GM18511 (cell line): ENCODE data around the gene EBI3.
A peak's percentile ranks its signal among the peaks of the same experiment; 100 is the strongest.
"Not testable (repeated sequence)": the region's sequence is repeated elsewhere in the genome, so short reads cannot be mapped to it uniquely, and the experiment has no call there.

Source experiments
- ATAC-seq: cut with Tn5 transposase; IDR thresholded peaks from one replicate; pipeline ENCODE4 v1.9.1; 2021; ENCODE audit warnings: mild to moderate bottlenecking, moderate library complexity; ENCODE audit not compliant: unreplicated experiment

Gene EBI3

GRCh38 chr19:4233282-4233853 lies 4.0 kb downstream of the EBI3 start:
- ATAC-seq, result no peak

GRCh38 chr19:4234142-4234861 lies 5.0 kb downstream of the EBI3 start:
- no peak for ATAC-seq

GRCh38 chr19:4234862-4235201 lies 5.5 kb downstream of the EBI3 start:
- ATAC-seq, result no peak

GRCh38 chr19:4237510-4237909 lies 8.2 kb downstream of the EBI3 start:
- ATAC-seq, result not testable (repeated sequence)

GRCh38 chr19:4238831-4239230 lies 9.5 kb downstream of the EBI3 start:
- ATAC-seq, result no peak

- ATAC-seq, result no peak
These were observed 12.6 kb downstream of the EBI3 start for GRCh38 chr19:4241824-4242430.

GRCh38 chr19:4245938-4246337 lies 16.6 kb downstream of the EBI3 start:
- not testable (repeated sequence) for ATAC-seq

GRCh38 chr19:4246767-4247593 lies 17.7 kb downstream of the EBI3 start, which contains the start of gene YJU2:
TSS of gene YJU2 (plus strand) at chr19:4247080. CDS start at chr19:4247147, 67 bp downstream.
- ATAC-seq, result peak; percentile 87

GRCh38 chr19:4256563-4256962 lies 27.2 kb downstream of the EBI3 start:
- ATAC-seq, result no peak

GRCh38 chr19:4257025-4257424 lies 27.7 kb downstream of the EBI3 start:
- ATAC-seq, result no peak

- ATAC-seq, result no peak
These were observed 28.9 kb downstream of the EBI3 start for GRCh38 chr19:4258181-4258580.

GRCh38 chr19:4260613-4261191 lies 31.4 kb downstream of the EBI3 start:
- no peak for ATAC-seq

GRCh38 chr19:4264812-4265211 lies 35.5 kb downstream of the EBI3 start:
- ATAC-seq, result no peak

- no peak for ATAC-seq
These were observed 37.1 kb downstream of the EBI3 start for GRCh38 chr19:4266253-4267000.

- no peak for ATAC-seq
These were observed 38.0 kb downstream of the EBI3 start for GRCh38 chr19:4267101-4267900.

- ATAC-seq, result no peak
These were observed 38.8 kb downstream of the EBI3 start for GRCh38 chr19:4267901-4268815.

- no peak for ATAC-seq
These were observed 39.6 kb downstream of the EBI3 start for GRCh38 chr19:4268816-4269430.

- no peak for ATAC-seq
These were observed 43.6 kb downstream of the EBI3 start for GRCh38 chr19:4272894-4273293.
